SK-N-SH (cell line): ENCODE measurements around the gene ZGPAT. TPM values are rescaled to one million over a fixed set of nuclear protein-coding genes. Genes with fewer than 3 reads are reported as not detected.

Experiments
- CTCF ChIA-PET: fragments of 300-600, 350-600 bp; formaldehyde crosslinking; extraction: SDS; loops from one replicate; lab custom pipeline; 2021; lab: Yijun Ruan, JAX
- POLR2A ChIA-PET: fragments of 350-600 bp; sonication (Branson Sonifier 250); formaldehyde crosslinking; extraction: SDS; loops from one replicate; lab custom pipeline; 2020; ENCODE audit warnings: antibody characterized with exemption, inconsistent platforms; lab: Yijun Ruan, JAX
- DNase-seq: peaks from one replicate; pipeline ENCODE4 v3.0.0; 2012
- H2AFZ ChIP-seq: fragments of 200-600 bp; sonication (generic); 2 replicates; pipeline ENCODE4 v1.8.1; 2016; ENCODE audit warnings: antibody characterized with exemption, mild to moderate bottlenecking, low read depth
- H3F3A ChIP-seq: fragments of 200-600 bp; sonication (generic); replicated peaks from 2 replicates; pipeline ENCODE3; 2016; ENCODE audit warnings: antibody characterized with exemption, mild to moderate bottlenecking; ENCODE audit not compliant: insufficient read depth
- H3K27ac ChIP-seq, 2 experiments: fragments of 200-500 bp in 1 of 2; fragments of 200-600 bp in 1 of 2; sonication (Bioruptor generic) in 1 of 2; sonication (generic), shearing (Covaris generic) in 1 of 2; 2 replicates each; pipeline versions ENCODE4 v1.5.1 to v1.6.1; 2014 to 2016; ENCODE audit warnings: low read depth in 2 of 2, inconsistent platforms in 1 of 2, low read length in 1 of 2, mild to moderate bottlenecking in 1 of 2, mixed read lengths in 1 of 2
- H3K27me3 ChIP-seq: fragments of 200-600 bp; sonication (generic), shearing (Covaris generic); 2 replicates; pipeline ENCODE4 v1.6.1; 2016; ENCODE audit warnings: mixed run types; ENCODE audit not compliant: insufficient read depth
- H3K36me3 ChIP-seq, 2 experiments: fragments of 200-500 bp in 1 of 2; fragments of 200-600 bp in 1 of 2; sonication (Bioruptor generic) in 1 of 2; sonication (generic) in 1 of 2; replicated peaks in 1 of 2; 2 replicates each; pipeline versions ENCODE3 to v1.5.1; 2014 to 2016; ENCODE audit warnings: low read length in 1 of 2, mild to moderate bottlenecking in 1 of 2; ENCODE audit not compliant: insufficient read depth in 2 of 2, control insufficient read depth in 1 of 2
- H3K4me1 ChIP-seq, 2 experiments: fragments of 200-500 bp in 1 of 2; fragments of 200-600 bp in 1 of 2; sonication (Bioruptor generic) in 1 of 2; sonication (generic), shearing (Covaris generic) in 1 of 2; 2 replicates each; pipeline versions ENCODE4 v1.5.1 to v1.6.1; 2014 to 2016; ENCODE audit warnings: low read depth in 1 of 2, low read length in 1 of 2, mixed run types in 1 of 2; ENCODE audit not compliant: insufficient read depth in 2 of 2, control insufficient read depth in 1 of 2
- H3K4me2 ChIP-seq: fragments of 200-600 bp; sonication (generic), shearing (Covaris generic); 2 replicates; pipeline ENCODE4 v1.6.1; 2017; ENCODE audit warnings: mixed run types
- H3K4me3 ChIP-seq, 2 experiments: fragments of 200-500 bp in 1 of 2; fragments of 200-600 bp in 1 of 2; sonication (Bioruptor generic) in 1 of 2; sonication (generic), shearing (Covaris generic) in 1 of 2; 2 replicates each; pipeline versions ENCODE4 v1.5.1 to v1.8.1; 2014 to 2016; ENCODE audit warnings: low read depth in 2 of 2, inconsistent platforms in 1 of 2, low read length in 1 of 2, mild to moderate bottlenecking in 1 of 2, mixed read lengths in 1 of 2, moderate library complexity in 1 of 2
- H3K79me2 ChIP-seq: fragments of 200-600 bp; sonication (generic); 2 replicates; pipeline ENCODE4 v1.8.1; 2017; ENCODE audit warnings: mild to moderate bottlenecking; ENCODE audit not compliant: insufficient read depth
- H3K9ac ChIP-seq: fragments of 200-600 bp; sonication (generic); 2 replicates; pipeline ENCODE4 v1.6.1; 2017; ENCODE audit warnings: mixed run types
- H3K9me2 ChIP-seq: fragments of 200-600 bp; sonication (generic); 2 replicates; pipeline ENCODE4 v1.6.1; 2017; ENCODE audit warnings: mixed run types
- H3K9me3 ChIP-seq: fragments of 200-600 bp; sonication (generic); 2 replicates; pipeline ENCODE4 v1.6.1; 2017; ENCODE audit warnings: mixed run types, mild to moderate bottlenecking, moderate library complexity
- H4K20me1 ChIP-seq: fragments of 200-600 bp; sonication (generic); 2 replicates; pipeline ENCODE4 v1.6.1; 2017; ENCODE audit warnings: mild to moderate bottlenecking, mixed run types; ENCODE audit not compliant: insufficient read depth
- CHD2 ChIP-seq: fragments of 150-350 bp; IDR thresholded peaks from 2 replicates; pipeline ENCODE4 v1.6.1; 2018; ENCODE audit warnings: low read length; ENCODE audit not compliant: partially characterized antibody
- EP300 ChIP-seq, 2 experiments: IDR thresholded peaks; 2 replicates each; pipeline versions ENCODE4 v1.4.0 to v1.6.1; 2012; ENCODE audit warnings: borderline replicate concordance in 1 of 2, low read depth in 1 of 2, low read length in 1 of 2
- EZH2phosphoT487 ChIP-seq: fragments of 200-600 bp; sonication (generic); IDR thresholded peaks from 2 replicates; pipeline ENCODE4 v1.6.1; 2017; ENCODE audit warnings: low read depth, mixed run types, mild to moderate bottlenecking, antibody characterized with exemption, moderate library complexity, borderline replicate concordance
- FOSL2 ChIP-seq: IDR thresholded peaks from 2 replicates; pipeline ENCODE4 v1.4.0; 2012; ENCODE audit warnings: low read depth, mild to moderate bottlenecking, moderate library complexity, borderline replicate concordance
- GABPA ChIP-seq: IDR thresholded peaks from 2 replicates; pipeline ENCODE4 v1.4.0; 2012; ENCODE audit warnings: low read depth, mild to moderate bottlenecking
- JUND ChIP-seq: IDR thresholded peaks from 2 replicates; pipeline ENCODE4 v1.4.0; 2012
- MEF2A ChIP-seq: IDR thresholded peaks from 2 replicates; pipeline ENCODE4 v1.4.0; 2012; ENCODE audit warnings: low read depth, borderline replicate concordance
- MXI1 ChIP-seq: IDR thresholded peaks from 2 replicates; pipeline ENCODE4 v1.6.1; 2012; ENCODE audit warnings: mild to moderate bottlenecking, low read depth, low read length, improper control_type of control experiment
- NFIC ChIP-seq: IDR thresholded peaks from 2 replicates; pipeline ENCODE4 v1.4.0; 2012; ENCODE audit warnings: borderline replicate concordance
- NRF1 ChIP-seq: IDR thresholded peaks from 2 replicates; pipeline ENCODE4 v1.6.1; 2012; ENCODE audit warnings: low read depth, mild to moderate bottlenecking, low read length
- RAD21 ChIP-seq: IDR thresholded peaks from 2 replicates; pipeline ENCODE4 v1.6.1; 2012; ENCODE audit warnings: mild to moderate bottlenecking, low read length
- RXRA ChIP-seq: IDR thresholded peaks from 2 replicates; pipeline ENCODE4 v1.4.0; 2012; ENCODE audit warnings: low read depth, mild to moderate bottlenecking, borderline replicate concordance
- SMC3 ChIP-seq: IDR thresholded peaks from 2 replicates; pipeline ENCODE4 v1.6.1; 2012; ENCODE audit warnings: low read depth, low read length, improper control_type of control experiment
- TAF1 ChIP-seq: IDR thresholded peaks from 2 replicates; pipeline ENCODE4 v1.6.1; 2012; ENCODE audit warnings: low read depth, mild to moderate bottlenecking, low read length, moderate library complexity, borderline replicate concordance
- TCF12 ChIP-seq: IDR thresholded peaks from 2 replicates; pipeline ENCODE4 v1.4.0; 2012
- USF1 ChIP-seq: IDR thresholded peaks from 2 replicates; pipeline ENCODE4 v1.4.0; 2012; ENCODE audit warnings: low read depth, borderline replicate concordance
- YY1 ChIP-seq: IDR thresholded peaks from 2 replicates; pipeline ENCODE4 v1.4.0; 2012; ENCODE audit warnings: low read depth, mild to moderate bottlenecking
- WGBS: methylation state at CpG from one replicate; pipeline ENCODE4 v1.1.6; 2017; ENCODE audit warnings: low lambda C conversion rate; 5-methylcytosine and 5-hydroxymethylcytosine counted together
- polyA plus RNA-seq, 3 experiments: library from polyadenylated mRNA; depleted of rRNA; stranded (reverse); fragments of >200 nt; gene quantifications; 2 replicates each; pipeline ENCODE4 v1.2.3, GENCODE V29; 2012
- TF ChIP-seq, protein P1 (sequence below): fragments of 200-600 bp; sonication (generic); IDR thresholded peaks from 2 replicates; pipeline ENCODE4 v1.6.1; 2017; ENCODE audit warnings: antibody characterized with exemption, mild to moderate bottlenecking, moderate library complexity
- TF ChIP-seq, protein P2 (sequence below): IDR thresholded peaks from 2 replicates; pipeline ENCODE4 v1.6.1; 2012; ENCODE audit warnings: mild to moderate bottlenecking, low read depth, low read length, moderate library complexity
- TF ChIP-seq, protein P3 (sequence below): IDR thresholded peaks from 2 replicates; pipeline ENCODE4 v1.4.0; 2012; ENCODE audit warnings: low read depth
- TF ChIP-seq, protein P4 (sequence below): IDR thresholded peaks from 2 replicates; pipeline ENCODE4 v1.4.0; 2012; ENCODE audit warnings: low read depth, borderline replicate concordance

The ZGPAT gene
- polyA plus RNA-seq, 1 of the 3 experiments (the other 2 are of a cell fraction) = 33.7 TPM

DNA sequence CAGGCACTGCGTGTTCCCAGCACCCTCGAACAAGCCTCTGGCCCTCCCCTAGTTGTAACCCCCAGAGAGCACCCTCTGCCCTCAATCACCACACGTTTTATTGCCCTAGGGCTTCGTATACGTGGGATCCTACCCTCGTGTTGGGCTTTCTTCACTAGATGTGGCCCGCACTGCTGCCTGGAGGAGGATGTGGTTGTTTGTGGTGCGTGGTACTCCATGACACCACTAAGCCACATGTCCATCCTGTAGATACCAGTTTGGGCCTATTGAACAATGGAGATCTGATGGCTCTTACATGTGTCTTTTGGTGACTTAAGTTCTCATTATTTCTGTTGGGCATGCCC, 48.8 kb downstream of the ZGPAT start:
- Histone ChIP-seq H3K9me2 (no peaks in the 10 kb centered on the region), H3K4me3 (no peak overlapping the region), H3K27ac (no peak overlapping the region), H3K9ac (no peak overlapping the region), H3F3A (no peaks in the 10 kb centered on the region), H3K27me3 (no peaks in the 10 kb centered on the region), H3K36me3 (no peaks in the 10 kb centered on the region), H3K9me3 (no peaks in the 10 kb centered on the region), H2AFZ (no peak overlapping the region), H3K79me2 (no peaks in the 10 kb centered on the region), H4K20me1 (no peaks in the 10 kb centered on the region), H3K4me1 (peaks cover 0 to 10% of the 10 kb centered on the region in 2 experiments; a peak in 1 of 4 replicates), H3K4me2 (no peak overlapping the region)
- ChIA-PET POLR2A (no interaction called here), CTCF (no interaction called here)
- WGBS = 63% methylated on average over 8 of the region's 8 CpGs
- DNase-seq = no peak
- TF ChIP-seq RXRA (no peak), SMC3 (no peak), NFIC (no peak), RAD21 (no peak), MXI1 (no peak), GABPA (no peak), EP300 (IDR thresholded peaks at IDR 0.05; ENCODE audit: borderline replicate concordance in 1 of 2, low read depth in 1 of 2, low read length in 1 of 2) (no peak), EZH2phosphoT487 (no peak), JUND (no peak), TCF12 (no peak), FOSL2 (no peak), YY1 (no peak), MEF2A (no peak), TAF1 (no peak)
- TF ChIP-seq, protein P1, sequence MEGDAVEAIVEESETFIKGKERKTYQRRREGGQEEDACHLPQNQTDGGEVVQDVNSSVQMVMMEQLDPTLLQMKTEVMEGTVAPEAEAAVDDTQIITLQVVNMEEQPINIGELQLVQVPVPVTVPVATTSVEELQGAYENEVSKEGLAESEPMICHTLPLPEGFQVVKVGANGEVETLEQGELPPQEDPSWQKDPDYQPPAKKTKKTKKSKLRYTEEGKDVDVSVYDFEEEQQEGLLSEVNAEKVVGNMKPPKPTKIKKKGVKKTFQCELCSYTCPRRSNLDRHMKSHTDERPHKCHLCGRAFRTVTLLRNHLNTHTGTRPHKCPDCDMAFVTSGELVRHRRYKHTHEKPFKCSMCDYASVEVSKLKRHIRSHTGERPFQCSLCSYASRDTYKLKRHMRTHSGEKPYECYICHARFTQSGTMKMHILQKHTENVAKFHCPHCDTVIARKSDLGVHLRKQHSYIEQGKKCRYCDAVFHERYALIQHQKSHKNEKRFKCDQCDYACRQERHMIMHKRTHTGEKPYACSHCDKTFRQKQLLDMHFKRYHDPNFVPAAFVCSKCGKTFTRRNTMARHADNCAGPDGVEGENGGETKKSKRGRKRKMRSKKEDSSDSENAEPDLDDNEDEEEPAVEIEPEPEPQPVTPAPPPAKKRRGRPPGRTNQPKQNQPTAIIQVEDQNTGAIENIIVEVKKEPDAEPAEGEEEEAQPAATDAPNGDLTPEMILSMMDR = no peak

- ChIA-PET POLR2A (interaction anchor here (0.9 kb wide), 1 partner anchor 13 kb away, joined by 3 read pairs; no protein-coding TSS in a partner anchor), CTCF (interaction anchor here (10.0 kb wide), 1 partner anchor 16 kb away, joined by 68 read pairs; no protein-coding TSS in a partner anchor)
- no peak overlapping the region for H3K4me3 ChIP-seq
- H3K4me1 ChIP-seq = peaks cover 0 to 10% of the 10 kb centered on the region in 2 experiments; a peak in 1 of 4 replicates
- H3K9me3 ChIP-seq = no peaks in the 10 kb centered on the region
- DNase-seq = no peak
- H3K4me2 ChIP-seq = no peak overlapping the region
- 78% methylated on average over 7 of the region's 7 CpGs for WGBS
- H3K9me2 ChIP-seq = no peaks in the 10 kb centered on the region
- no peaks in the 10 kb centered on the region for H3K27me3 ChIP-seq
- no peaks in the 10 kb centered on the region for H4K20me1 ChIP-seq
- H3K79me2 ChIP-seq = no peaks in the 10 kb centered on the region
- no peaks in the 10 kb centered on the region for H3K36me3 ChIP-seq
- H2AFZ ChIP-seq = no peak overlapping the region
- H3K27ac ChIP-seq = no peak overlapping the region
- no peak overlapping the region for H3K9ac ChIP-seq
- H3F3A ChIP-seq = no peaks in the 10 kb centered on the region
- TF ChIP-seq, protein P2, sequence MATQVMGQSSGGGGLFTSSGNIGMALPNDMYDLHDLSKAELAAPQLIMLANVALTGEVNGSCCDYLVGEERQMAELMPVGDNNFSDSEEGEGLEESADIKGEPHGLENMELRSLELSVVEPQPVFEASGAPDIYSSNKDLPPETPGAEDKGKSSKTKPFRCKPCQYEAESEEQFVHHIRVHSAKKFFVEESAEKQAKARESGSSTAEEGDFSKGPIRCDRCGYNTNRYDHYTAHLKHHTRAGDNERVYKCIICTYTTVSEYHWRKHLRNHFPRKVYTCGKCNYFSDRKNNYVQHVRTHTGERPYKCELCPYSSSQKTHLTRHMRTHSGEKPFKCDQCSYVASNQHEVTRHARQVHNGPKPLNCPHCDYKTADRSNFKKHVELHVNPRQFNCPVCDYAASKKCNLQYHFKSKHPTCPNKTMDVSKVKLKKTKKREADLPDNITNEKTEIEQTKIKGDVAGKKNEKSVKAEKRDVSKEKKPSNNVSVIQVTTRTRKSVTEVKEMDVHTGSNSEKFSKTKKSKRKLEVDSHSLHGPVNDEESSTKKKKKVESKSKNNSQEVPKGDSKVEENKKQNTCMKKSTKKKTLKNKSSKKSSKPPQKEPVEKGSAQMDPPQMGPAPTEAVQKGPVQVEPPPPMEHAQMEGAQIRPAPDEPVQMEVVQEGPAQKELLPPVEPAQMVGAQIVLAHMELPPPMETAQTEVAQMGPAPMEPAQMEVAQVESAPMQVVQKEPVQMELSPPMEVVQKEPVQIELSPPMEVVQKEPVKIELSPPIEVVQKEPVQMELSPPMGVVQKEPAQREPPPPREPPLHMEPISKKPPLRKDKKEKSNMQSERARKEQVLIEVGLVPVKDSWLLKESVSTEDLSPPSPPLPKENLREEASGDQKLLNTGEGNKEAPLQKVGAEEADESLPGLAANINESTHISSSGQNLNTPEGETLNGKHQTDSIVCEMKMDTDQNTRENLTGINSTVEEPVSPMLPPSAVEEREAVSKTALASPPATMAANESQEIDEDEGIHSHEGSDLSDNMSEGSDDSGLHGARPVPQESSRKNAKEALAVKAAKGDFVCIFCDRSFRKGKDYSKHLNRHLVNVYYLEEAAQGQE = no peak
- TF ChIP-seq NFIC (no peak), SMC3 (no peak), MXI1 (no peak), JUND (no peak), NRF1 (no peak), EZH2phosphoT487 (no peak), USF1 (no peak), CHD2 (no peak), YY1 (no peak)
- TF ChIP-seq, protein P3, sequence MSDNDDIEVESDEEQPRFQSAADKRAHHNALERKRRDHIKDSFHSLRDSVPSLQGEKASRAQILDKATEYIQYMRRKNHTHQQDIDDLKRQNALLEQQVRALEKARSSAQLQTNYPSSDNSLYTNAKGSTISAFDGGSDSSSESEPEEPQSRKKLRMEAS = no peak
- TF ChIP-seq, protein P4, sequence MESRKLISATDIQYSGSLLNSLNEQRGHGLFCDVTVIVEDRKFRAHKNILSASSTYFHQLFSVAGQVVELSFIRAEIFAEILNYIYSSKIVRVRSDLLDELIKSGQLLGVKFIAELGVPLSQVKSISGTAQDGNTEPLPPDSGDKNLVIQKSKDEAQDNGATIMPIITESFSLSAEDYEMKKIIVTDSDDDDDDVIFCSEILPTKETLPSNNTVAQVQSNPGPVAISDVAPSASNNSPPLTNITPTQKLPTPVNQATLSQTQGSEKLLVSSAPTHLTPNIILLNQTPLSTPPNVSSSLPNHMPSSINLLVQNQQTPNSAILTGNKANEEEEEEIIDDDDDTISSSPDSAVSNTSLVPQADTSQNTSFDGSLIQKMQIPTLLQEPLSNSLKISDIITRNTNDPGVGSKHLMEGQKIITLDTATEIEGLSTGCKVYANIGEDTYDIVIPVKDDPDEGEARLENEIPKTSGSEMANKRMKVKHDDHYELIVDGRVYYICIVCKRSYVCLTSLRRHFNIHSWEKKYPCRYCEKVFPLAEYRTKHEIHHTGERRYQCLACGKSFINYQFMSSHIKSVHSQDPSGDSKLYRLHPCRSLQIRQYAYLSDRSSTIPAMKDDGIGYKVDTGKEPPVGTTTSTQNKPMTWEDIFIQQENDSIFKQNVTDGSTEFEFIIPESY = no peak
These were observed 50.3 kb downstream of the ZGPAT start for GRCh38 chr20:63758152-63758551.
